HG02571 (cell line): ENCODE measurements around the gene KRT84.

Source experiments
- ATAC-seq: cut with Tn5 transposase; IDR thresholded peaks from one replicate; pipeline ENCODE4 v1.9.1; 2021; ENCODE audit warnings: mild to moderate bottlenecking, moderate library complexity; ENCODE audit not compliant: unreplicated experiment

The KRT84 gene

GRCh38 chr12:52362118-52362726 lies 23.2 kb downstream of the KRT84 start:
- no peak for ATAC-seq

DNA sequence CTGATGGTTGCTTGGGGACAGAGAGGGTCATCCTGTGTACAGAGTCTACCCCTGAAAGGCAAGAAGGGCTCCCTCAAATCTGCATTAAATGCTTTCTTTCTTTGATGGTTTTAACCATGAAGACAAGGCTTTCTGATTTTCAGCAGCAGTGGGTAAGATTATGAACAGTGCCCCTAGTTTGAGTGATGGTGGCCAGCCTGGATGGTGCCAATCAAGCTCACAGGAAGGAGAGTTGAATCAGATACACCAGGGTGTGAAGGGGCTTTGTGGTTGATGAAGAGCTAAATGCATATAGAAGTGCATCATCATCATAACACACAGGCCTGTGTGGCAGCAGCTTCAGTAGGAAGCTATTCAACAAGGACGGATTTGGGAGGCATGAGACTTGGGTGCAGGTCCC lies 23.9 kb downstream of the KRT84 start:
- ATAC-seq: no peak

DNA sequence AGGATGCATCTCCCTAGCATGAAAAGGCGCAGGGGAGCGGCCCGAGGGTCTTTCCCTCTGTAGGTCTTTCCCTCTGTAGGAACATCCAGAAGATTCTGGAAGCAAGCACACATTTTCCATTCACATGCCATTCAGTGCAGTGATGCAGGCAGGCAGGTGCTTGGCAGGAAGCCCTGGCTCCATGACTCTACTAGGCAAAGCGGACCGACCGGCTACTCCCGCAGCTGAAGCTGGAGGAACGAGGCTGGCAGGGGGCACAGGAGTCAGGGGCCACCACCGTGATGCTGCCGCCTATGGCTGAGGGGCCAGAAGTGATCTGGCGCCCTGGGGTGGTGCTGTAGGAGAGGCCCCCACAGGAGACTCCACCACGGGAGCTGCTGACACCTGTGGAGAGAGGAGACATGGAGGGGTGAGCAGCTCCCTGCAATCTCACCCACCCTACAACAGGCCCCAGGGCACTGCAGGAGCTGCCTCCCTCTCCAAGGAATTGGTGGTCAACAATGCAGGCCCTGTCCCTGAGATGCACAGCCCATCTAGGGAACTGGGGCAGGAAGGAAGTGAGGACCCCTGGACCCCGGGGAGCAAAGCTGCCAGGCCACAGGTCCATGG lies 24.7 kb downstream of the KRT84 start:
- no peak for ATAC-seq

DNA sequence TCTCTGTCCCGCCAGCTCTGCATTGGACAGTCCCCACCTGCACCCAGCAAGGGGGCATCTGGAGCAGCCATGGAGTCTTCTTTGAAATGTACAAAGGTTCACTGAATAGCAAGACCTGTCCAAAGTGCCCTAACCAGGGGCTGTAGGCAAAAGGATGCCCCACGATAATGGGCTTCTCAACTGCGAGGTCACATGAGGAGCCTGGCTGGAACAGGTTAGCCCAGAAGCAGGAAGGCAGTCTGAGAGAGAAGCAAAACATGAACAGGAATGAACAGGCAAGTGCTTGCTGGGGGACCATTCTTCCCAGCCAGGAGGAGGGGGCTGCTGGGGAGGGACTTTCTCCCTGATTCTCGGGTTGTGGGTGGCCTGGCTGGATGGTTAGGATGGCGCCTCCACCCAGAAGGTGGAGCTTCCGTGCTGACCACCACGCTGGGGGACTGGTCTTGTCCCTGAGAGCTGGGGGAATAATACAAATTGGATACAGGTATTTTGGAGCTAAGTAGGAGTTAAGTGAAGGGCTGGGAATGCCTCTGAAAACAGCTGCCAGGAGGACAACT lies 25.3 kb downstream of the KRT84 start:
- ATAC-seq: no peak

- ATAC-seq: no peak
These were observed 25.8 kb downstream of the KRT84 start for GRCh38 chr12:52359621-52360061.

DNA sequence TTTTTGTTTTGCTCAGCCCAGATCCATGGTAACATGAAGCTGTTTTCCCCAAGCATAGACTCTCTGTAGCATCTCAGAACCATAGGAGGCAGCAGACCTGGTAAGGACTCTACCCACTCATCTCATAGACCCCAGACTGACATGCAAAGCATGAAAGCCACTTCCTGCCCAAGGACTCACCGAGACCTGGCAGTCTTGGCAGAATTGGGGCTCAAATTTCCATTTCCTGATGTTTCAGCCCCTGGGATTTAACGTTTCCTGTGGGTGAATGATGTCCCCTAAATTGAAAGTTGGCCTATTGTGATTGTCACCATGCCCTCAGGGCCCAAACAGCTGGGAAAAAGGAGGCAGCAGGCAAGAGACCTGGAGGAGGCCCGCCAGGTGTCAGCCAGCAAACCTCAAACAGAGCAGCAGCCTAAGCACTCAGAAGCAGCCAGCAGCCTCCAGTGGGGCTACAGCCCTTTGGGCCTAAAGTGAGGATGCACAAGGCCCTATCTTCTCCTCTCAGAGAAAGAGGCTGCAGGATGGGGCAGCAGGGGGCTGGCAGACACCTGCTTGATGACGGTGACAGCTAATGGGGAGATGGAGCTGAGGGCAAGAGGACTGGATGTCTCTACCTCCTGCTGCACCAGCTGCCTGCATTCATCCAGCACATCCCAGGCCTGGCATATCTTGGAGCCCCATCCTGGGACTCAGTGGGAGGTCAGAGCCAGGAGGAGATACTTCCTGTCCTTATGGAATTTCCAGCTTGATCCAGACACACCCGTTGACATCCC lies 26.7 kb downstream of the KRT84 start:
- peak; percentile 79 for ATAC-seq

GRCh38 chr12:52356762-52357580 lies 28.5 kb downstream of the KRT84 start:
- ATAC-seq: no peak

- ATAC-seq: no peak
These were observed 29.3 kb downstream of the KRT84 start for GRCh38 chr12:52356031-52356761.

- no peak for ATAC-seq
These were observed 30.3 kb downstream of the KRT84 start for GRCh38 chr12:52355176-52355575.

- no peak for ATAC-seq
These were observed 31.3 kb downstream of the KRT84 start for GRCh38 chr12:52354200-52354599.

GRCh38 chr12:52353766-52354165 lies 31.7 kb downstream of the KRT84 start:
- ATAC-seq: no peak

- ATAC-seq: no peak
These were observed 32.5 kb downstream of the KRT84 start for GRCh38 chr12:52352951-52353350.

GRCh38 chr12:52351196-52352059 lies 34.0 kb downstream of the KRT84 start:
- no peak for ATAC-seq

DNA sequence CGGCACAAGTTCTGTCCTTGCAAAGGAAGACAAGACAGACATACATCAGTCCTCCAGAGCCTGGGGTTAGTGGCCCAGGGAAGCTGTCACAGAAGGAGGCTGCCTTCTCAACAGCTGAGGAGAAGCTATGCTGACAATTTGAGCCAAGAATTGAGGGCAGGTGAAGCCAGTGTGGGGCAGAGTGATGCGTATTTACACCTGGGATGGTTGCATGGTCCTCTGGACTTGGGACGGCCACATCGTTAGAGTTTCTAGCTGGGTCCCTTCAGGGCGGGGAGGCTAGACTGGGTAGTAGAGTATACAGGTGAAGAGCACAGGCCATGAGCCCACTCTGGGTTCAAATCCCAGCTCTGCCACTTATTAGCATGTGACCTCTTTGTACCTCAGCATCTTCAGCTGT lies 34.7 kb downstream of the KRT84 start:
- ATAC-seq: no peak

- no peak for ATAC-seq
These were observed 35.3 kb downstream of the KRT84 start for GRCh38 chr12:52350021-52350620.

DNA sequence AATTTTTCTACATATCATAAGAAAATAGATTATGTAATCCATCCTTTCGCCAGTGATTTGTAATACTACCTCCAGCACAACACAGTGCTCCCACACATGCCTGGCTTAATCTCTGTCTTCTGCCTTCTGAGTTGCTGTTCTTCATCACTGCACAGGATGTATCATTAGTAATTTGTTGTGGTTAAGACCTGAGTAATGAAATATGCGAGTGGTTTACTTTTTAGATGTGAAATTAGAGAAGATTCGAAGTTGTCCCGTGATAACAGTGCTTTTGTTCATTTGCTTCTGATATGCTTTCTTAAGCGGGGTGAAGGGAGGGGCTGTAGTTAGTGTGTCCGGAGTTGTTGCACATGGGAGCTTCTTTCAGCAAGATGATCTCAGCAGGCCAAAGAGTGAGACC lies 36.3 kb downstream of the KRT84 start:
- ATAC-seq: no peak

DNA sequence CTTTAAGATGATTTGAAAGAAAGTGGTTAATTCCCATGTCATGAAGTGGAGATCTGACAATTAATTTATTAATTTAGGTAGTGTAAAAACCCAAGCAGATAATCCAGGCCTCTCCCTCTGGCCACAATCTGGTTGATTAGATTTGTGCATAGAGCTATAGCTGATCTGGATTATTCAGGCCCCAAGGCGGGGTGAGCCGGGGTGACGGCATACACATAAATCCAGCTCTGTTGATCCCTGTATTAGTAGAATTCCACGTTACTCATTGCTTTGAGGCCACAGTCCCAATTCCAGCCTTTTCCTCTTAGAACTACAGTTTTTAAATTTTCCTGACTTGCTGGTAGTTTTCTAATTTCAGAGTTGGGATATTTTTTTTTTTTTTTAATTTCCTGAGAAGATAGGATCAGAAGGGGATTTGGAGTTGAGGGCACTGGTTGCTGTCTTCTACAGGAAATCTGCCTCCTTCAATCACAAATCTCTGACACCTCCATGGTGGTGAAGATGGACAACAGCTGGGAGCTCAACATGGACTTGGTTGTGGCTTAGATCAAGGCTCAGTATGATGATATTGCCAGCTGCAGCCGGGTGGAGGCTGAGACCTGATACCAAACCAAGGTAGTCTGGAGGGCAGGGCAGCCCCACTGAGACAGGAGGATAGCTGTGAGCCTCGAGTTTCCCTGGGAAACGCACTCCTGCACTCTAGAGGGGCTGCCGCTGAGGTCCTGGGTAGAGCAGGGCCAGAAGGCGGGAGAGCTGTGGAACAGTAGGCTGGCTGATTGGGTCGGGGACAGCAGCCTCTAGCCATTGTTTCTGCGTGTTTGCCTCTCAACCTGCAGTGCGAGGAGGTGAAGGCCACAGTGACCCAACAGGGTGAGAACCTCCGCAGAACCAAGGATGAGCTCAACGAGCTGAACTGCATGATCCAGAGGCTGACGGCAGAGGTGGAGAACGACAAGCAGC lies 37.6 kb downstream of the KRT84 start:
- no peak for ATAC-seq

DNA sequence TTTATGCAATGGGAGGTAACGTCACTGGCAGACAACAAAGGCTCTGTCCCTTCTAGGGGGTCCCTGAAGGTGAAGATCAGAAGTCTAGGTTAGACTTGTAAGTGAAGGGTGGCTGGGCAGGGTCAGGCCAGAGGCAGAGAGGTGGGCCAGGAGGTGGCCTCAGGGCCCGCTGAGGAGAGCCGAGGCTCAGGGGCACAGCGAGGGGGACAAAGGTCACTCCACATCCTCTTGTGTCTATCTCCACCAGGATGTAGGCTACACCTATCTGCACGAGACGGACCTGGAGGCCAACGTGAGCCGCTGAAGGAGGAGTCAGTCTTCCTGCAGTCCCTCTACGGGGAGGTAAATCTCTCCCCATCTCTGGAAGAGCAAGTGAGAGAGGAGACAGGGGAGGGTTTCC lies 38.4 kb downstream of the KRT84 start:
- no peak for ATAC-seq
